HG03354 (cell line): ENCODE measurements around the gene CMIP.
"Not testable (repeated sequence)": the region's sequence is repeated elsewhere in the genome, so short reads cannot be mapped to it uniquely, and the experiment has no call there.

Source experiments
- ATAC-seq: cut with Tn5 transposase; IDR thresholded peaks from one replicate; pipeline ENCODE4 v1.9.1; 2021; ENCODE audit warnings: mild to moderate bottlenecking; ENCODE audit not compliant: unreplicated experiment, poor library complexity, severe bottlenecking

CMIP gene

DNA sequence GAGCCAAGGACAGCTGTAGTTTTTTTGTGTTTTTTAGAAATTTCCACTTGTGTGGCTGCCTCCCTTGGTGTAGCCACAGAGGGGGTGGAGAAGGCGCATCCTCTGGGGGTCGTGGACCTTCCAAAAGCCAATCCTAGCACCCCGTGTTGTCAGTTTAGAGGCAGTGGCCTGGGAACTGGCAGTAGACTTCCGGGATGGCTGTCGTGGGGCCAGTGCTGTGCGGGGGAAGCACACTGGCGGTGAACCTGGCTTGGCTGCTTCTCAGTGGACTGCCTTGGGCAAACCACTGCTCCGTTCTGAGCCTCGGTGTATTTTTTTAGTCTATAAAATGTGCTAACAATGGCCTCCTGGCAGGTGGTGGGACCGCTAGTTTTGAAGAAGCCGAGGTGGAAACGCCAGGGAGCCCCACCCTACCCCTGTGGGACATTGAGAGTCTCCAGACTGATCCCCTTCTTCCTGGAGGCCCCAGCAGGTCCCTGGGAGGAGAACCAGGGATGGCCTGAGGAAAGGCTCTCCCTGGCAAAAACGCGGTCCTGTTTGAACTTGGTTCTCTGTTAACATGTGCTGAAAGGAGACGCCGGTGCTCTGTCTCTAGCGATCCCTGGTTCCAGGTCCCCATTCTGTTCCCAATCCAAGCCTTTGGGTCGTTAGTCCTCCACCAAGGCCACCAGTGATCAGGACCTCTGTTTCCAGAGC, 125.7 kb downstream of the CMIP start:
- no peak for ATAC-seq

DNA sequence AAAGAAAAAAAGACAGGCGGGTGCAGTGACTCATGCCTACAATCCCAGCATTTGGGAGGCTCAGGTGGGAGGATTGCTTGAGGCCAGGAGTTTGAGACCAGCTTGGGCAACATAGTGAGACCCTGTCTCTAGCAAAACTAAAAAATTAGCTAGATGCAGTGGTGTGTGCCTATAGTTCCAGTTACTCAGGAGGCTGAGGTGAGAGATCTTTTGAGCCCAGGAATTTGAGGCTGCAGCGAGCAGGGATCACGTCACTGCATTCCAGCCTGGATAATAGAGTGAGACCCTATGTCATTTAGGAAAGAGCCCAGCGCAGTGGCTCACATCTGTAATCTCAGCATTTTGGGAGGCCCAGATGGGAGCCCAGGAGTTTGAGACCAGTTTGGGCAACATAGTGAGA, 126.6 kb downstream of the CMIP start:
- no peak for ATAC-seq

DNA sequence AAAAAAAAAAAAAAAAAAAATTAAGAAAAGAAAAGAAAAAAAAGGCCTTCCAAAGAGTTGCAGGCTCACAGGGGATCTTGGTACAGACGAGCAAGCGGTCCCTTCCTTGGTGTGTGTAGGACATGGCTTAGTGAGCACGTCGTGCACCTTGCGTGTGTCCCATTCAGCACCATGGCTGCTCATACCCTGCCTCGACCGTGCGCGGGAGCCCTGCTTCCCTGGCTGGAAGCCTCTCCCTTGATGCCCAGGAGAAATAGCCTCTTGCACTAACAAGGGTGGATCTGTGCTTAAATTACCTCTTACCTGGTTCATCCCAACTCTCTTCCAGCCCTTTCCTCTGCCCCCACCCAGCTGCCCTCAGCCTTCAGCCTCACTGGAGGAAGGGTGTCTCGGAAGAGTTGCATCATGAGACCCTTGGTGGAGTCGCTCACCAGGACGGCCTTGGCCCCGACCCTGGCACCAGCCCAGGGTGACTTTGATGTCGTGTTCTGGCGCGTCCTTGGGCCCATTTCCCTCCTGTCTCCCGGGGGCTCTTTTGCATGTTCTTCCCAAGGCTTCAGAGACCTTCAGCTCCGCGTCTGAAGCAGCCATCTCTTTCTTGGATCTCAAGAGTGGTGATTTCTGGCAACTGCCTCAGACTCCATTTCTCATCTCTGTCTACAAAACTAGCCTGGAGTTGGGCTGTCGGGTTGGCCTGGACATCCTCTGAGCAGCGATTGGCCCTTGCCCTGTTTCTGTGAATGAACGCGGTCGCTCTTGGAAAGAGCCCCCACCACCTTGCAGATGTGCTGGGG, 127.2 kb downstream of the CMIP start:
- ATAC-seq = no peak

DNA sequence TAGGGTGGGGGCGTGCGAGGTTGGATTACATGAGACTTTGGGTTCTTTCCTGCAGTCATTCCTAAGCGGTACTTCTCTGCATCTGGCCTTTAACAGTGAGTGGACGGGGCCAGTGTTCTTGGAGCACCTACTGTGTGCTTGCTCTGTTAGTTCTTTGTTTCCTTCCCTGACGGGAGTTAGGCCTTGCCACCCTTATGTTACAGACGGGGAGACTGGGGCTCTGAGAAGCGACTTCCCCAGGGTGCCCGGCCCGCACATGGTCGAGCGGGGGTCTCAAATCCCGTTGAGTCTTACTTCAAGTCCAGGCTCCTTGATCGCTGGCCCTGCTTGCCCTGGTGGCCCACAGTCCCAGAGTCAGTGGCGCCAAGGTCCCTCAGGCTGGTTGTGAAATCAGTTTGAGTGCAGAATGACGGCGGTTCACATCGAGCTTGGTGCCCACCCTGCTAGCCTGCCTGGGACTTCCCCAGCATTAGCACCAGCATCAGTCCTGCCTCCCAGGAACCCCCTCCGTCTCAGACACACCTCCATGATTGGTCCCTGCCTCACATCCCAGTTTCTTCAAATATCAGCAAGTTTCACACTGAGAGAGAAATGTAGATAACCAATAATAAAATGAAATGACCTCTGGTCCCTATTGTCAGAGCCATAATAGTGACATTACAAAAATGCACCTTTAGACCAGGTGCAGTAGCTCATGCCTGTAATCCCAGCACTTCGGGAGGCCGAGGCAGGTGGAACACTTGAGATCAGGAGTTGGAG, 128.0 kb downstream of the CMIP start:
- ATAC-seq = no peak

DNA sequence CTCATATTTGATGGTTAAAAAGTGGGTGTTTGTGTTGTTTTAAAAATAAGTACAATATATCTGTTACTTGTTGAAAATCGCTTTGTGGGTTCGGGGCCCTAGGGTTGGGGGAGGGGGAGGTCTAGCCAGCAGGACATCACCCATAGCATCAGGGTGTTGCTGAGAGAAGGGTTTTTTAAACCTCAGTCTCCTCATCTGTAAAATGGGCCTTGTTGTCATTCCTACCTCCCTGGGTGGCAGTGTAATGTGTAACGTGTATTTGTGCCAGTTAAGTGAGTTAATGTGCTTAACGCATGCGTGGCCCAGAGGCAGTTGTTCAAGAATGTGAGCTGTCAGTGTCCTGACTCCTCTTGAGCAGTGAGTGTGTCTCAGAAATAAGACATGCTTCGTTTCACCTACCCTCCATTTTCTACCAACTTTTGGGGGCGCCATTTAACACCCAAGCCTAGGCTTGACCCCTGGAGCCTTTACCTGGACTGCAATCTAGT, 129.0 kb downstream of the CMIP start:
- no peak for ATAC-seq

DNA sequence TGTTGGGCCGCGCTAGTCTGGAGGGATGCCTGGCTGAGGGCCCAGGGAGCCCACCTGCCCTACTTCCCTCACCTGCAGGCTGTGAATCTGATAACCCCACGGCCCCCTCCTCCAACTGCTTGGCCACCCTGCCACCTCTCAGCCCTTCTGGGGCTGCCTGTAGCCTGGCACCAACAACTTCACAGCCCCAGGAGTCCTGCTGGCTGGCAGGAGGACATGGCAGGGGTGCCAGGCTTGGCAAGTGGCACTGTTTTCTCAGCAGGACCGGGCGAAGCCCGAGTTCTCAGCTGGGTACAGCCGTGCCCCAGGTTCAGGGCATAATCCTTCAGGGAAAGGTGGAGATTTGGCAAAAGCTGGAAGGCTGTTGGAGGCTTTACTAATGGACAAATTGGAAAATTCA, 129.6 kb downstream of the CMIP start:
- ATAC-seq = no peak

DNA sequence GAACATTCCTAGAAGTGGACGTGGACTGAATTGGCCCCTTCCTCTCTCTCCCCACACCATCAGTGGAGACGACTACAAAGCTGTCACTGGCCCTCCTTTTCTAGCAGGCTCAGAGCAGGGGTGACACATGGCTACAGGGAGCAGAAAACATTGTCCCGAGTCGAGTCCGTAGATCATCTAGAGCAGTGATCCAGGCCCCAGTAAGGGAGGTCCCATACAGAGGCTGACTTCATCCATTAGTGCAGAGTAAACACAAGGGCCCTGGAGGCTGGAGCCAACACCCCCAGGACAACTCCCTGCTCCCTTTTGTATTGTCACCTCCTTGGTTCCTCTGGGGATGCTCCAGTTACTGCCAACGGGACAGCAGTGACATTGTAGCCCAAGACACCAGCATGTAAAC, 130.7 kb downstream of the CMIP start:
- ATAC-seq = no peak

DNA sequence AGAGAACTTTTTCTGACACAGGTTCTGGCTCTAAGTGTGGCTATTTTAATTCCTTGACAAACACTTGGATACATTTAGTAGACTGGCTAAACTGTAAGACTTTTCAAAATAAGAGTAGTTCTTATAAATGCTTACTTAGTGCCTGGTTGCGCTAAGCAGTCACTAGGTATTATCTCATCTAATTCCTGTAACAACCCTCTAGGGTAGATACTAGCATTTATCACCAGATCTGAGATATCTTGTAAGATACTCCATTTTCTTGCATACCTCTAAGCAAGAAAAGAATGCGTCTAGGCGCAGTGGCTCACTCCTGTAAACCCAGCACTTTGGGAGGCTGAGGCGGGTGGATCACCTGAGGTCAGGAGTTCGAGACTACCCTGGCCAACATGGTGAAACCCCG, 131.2 kb downstream of the CMIP start:
- no peak for ATAC-seq

DNA sequence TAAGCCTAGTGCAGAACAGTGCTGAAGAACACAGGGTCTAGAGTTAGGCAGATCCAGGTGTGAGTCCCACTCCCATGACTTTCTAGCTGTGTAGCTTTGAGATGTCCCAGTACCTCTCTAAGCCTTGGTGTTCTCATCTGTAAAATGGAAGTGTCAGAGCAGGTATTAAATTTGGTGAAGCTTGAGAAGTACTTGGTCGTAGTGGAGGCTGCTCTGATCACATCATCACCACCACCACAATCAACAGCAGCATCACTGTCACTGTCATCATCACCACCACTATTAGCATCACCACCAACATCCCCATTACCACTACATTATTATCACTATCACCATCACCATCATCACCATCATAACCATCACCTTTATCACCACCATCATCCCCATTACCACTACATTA, 132.1 kb downstream of the CMIP start:
- no peak for ATAC-seq

DNA sequence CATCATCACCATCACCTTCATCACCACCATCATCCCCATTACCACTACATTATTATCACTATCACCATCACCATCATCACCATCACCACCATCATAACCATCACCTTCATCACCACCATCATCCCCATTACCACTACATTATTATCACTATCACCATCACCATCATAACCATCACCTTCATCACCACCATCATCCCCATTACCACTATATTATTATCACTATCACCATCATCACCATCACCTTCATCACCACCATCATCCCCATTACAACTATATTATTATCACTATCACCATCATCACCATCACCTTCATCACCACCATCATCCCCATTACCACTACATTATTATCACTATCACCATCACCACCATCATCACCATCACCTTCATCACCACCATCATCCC, 132.7 kb downstream of the CMIP start:
- not testable (repeated sequence) for ATAC-seq

DNA sequence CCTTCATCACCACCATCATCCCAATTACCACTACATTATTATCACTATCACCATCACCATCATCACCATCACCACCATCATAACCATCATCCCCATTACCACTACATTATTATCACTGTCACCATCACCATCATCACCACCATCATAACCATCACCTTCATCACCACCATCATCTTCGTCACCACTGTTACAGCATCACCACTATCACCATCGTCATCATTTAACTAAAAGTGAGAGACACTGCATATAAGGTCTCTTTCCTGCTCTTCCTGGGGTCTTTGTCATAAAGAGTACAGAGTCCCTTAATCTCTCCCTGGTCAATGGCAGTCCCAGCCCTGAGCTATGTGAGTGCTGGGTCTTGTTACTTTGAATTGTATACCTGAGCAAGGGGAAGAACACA, 133.5 kb downstream of the CMIP start:
- ATAC-seq = no peak

DNA sequence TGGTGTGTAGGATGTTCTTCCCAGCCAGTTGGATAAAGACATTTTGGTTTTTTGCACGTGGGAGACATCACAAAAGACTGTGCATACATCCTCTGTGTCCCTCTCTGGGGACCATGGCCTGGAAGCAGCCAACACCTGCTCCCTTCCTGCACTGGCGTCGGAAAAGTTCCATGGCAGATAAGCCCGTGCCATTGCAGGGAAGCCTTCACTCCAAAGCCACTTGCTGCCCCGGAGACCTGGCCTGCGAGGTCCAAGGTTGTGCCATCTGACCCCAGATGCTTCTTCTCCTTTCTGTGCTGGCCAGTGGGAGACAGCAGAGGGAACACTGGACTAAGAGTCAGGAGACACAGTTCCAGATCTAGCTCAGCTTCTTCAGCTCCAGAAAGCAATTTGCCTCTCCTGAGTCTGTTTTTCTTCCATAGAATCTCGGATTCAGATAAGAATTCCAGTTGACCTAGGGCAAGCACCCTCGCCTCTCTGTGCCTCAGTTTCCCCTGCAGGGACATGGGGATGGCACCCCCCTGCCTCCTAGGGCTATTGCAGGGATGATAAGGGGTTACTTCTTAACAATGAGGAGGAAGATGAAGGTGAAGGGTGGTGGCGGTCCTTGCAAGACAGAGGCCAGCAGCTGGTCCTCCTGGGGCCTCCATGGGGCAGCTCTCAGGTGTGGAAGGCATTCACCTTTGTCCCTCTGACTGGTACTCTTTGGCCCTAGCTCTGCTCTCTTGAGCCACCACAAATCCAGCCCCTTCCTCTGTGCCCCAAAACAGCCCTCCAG, 134.2 kb downstream of the CMIP start:
- ATAC-seq = no peak

DNA sequence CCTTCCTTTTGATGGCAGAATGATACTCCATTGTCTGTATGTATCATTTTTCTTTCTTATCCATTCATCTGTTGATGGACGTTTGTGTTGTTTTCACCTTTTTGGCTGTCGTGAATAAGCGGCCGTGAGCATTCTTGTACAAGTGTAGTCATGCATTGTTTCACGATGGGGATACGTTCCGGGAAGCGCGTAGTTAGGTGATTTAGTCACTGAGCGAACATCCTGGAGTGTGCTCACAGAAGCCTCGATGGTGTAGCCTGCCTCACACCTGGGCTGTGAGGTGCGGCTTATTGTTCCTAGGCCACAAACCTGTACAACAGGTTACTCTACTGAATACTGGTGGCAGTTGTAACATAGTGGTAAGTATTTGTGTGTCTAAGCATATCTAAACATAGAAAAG, 136.5 kb downstream of the CMIP start:
- ATAC-seq = no peak

DNA sequence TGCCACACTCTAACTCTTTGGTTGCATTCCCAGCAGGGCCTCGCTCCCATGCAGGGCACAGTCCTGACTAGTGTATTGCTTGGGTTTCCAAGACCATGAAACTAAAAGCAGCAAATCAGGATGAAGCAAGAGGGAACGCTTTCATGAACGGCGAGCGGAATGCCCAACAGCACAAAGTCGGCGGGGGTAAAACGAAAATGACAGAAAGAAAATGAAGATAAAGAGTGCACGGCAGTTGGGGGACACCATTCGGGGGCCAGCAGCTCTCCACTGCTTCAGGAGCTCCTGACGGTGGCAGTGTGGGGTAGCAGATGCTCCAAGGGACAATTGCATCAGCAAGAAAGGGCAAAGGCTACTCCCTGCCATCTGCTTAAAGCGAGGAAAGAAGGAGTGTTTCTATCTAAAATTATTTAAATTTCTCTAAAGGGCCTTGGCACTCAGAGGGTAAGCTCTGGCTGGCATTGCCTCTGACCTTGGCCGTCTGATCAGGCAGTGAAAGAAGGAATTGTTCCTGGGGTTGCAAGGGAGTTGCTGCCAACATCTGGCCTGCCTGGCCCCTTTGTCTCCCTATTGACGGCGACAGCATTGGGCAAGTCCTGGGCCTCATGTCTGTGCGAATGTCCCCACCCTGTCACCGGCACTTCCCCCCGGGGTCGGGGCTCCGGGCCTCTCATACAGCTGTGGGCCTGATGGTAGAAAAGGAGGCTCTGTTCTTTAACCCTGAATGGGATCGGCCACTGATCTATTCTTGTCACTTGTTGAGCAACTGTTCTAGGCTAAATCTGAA, 138.2 kb downstream of the CMIP start:
- no peak for ATAC-seq

DNA sequence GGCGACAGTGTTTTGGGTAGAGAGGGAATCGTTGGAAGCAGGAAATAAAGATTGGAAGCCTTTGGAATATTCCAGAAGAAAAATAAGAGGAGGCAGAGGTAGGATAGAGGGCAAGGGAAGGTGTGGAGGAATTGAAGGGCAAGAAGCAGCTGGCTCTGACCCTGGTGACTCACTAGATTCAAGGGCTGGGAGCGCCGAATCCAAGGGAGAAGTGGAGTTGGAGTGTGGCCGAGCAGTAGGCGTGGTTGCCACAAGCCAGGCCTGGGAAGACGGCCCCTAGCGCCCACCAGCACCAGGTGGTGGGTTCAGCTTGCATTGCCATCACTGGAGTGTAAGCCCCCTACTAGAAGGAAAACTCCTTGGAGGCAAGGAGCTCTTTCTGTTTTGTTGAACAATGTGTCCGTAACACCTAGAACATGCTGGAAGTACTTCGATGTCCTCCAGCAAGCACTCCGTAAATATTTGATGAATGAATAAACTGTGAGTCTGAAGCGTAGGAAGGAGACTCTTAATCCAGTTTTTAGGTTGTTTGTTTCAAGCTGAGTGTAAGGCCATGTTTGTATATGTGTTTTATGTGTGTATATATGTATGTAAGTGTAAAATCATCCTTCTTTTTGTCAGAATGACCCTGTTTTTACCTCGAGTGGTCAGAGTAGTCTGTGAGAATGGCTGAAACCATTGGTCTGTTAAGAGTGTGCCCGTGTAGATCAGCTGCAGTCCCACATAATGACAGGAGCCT, 139.5 kb downstream of the CMIP start:
- no peak for ATAC-seq

DNA sequence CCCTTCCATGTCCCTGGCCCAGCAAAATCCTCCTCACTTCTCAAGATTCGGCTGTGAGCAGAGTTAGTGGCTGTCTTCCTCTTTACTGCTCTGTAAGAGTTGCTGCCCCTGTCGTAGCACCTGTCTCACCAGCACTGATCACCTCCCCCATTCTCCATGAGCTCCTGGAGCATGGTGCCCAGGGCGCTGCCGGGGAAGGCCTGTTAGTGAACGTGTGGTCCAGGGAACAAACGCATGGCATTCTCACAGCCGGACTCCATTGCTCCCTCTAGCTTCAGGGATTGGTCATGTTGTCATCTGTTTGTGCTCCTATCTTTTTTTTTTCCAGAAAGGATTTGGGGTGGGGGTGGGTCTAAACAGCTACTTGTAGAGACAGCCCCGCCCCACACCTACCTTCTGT, 141.2 kb downstream of the CMIP start:
- ATAC-seq = no peak

DNA sequence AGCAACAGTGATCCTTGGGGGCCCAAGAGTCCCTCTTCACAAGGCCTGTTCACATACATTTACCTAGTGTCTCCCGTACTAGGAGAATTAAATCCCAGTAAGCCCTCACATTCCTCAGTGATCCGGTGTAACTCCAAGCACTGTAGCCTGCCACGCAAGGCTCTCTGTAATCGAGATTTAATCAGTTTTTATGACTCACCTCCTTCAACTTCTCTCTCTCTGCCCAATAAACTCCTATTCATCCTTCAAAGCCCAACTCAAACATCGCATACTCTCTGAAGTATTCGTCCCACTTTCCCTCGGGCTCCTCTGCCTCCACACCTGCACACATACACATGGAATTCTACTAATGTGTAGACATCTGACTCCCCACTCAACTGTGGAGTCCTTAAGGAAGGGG, 141.8 kb downstream of the CMIP start:
- no peak for ATAC-seq

DNA sequence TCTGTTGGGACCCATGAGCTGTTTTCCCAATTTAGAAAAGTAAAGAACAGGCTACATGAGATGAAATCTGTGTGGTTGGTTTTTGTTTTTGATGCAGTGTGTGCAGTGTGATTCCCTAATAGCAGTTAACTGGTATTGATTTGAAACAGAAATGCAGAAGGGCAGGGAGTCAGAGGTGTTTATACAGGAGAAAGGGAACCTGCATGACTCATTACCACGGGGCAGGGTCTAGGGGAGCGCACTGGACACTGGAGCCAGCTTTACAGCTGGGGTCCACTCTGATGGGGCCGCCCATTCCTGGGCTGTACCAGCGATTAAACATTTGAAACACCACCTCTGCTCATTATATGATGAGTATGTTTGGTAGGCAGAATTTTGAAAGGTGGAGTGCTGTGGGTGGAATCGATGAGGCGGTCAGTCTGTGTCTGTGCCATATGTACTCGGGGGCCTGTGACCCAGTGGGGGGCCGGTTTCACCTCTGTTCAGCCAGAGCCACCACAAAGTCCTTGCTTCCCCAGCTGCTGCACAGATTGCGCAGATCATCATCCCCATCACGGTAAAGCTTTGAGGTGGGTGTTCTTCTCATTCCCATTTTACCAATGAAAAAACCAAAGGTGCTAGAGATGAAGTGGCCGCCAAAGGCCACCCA, 142.5 kb downstream of the CMIP start:
- no peak for ATAC-seq
